ENCODE results near the gene ACOT6. TPM values are rescaled to one million over a fixed set of nuclear protein-coding genes. Genes with fewer than 3 reads are reported as not detected.
"Not testable (repeated sequence)": the region's sequence is repeated elsewhere in the genome, so short reads cannot be mapped to it uniquely, and the experiment has no call there.

ACOT6 gene
- total and polyA plus RNA-seq, 9 of the 15 experiments (the other 6 are each of a cell fraction or from before 2014, with no cell fraction given), result not detected

DNA sequence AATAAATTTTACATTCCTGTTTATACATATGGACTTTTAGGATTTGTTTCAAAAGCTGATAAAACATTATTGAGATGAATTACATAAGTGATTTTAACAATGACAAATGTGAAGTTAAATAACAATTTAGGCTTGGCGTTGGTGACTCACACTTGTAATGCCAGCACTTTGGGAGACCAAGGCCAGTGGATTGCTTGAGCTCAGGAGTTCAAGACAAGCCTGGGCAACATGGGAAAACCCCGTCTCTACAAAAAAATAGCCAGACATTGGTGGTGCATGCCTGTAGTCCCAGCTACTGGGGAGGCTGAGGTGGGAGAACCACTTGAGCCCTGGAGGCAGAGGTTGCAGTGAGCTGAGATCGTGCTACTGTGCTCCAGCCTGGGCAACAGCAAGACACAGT is 35.9 kb upstream of the ACOT6 start:
- intact Hi-C loops (cut with micrococcal nuclease), result no loop called here
- ATAC-seq, result no peak
- H3K4me3 ChIP-seq, result no peak overlapping the region
- no peak overlapping the region for H3K9ac ChIP-seq (ENCODE audit: insufficient read depth in 1 of 2, low read depth in 2 of 2, low read length in 2 of 2)
- no peaks in the 10 kb centered on the region for H3K4me1 ChIP-seq (replicated peaks in 1 of 2; ENCODE audit: control insufficient read depth in 2 of 2, insufficient read depth in 2 of 2, low read length in 2 of 2)
- H3K9me1 ChIP-seq (ENCODE audit: control insufficient read depth, insufficient read depth, low read length), result no peaks in the 10 kb centered on the region
- in situ Hi-C loops (cut with MboI), result no loop called here
- no peaks in the 10 kb centered on the region for H3K9me3 ChIP-seq (replicated peaks; ENCODE audit: control insufficient read depth, insufficient read depth, low read depth, low read length)
- H3K27me3 ChIP-seq (ENCODE audit: control insufficient read depth in 2 of 2, insufficient read depth in 2 of 2, low read length in 2 of 2), result no peaks in the 10 kb centered on the region
- no peaks in the 10 kb centered on the region for H4K20me1 ChIP-seq (replicated peaks; ENCODE audit: control insufficient read depth, insufficient read depth, low read length)
- POLR2A ChIA-PET, result interaction anchor here (0.6 kb wide), 1 partner anchor 55 kb away, joined by 3 read pairs; no protein-coding TSS in a partner anchor
- H3K79me2 ChIP-seq (ENCODE audit: control insufficient read depth, insufficient read depth, low read length), result no peaks in the 10 kb centered on the region
- H3K4me2 ChIP-seq (ENCODE audit: insufficient read depth, low read length), result no peak overlapping the region
- no peak overlapping the region for H3K27ac ChIP-seq (ENCODE audit: extremely low read depth, low read depth, low read length)
- BruUV-seq (replicated peaks), result no TSS peak
- TF ChIP-seq SIN3B (IDR thresholded peaks at IDR 0.05; ENCODE audit: low read depth), result no peak
- no peak for TF ChIP-seq CCAR2 (IDR thresholded peaks at IDR 0.05; ENCODE audit: low read depth, low read length)
- no peak for TF ChIP-seq ZFPM2 (CRISPR knock-in tag; IDR thresholded peaks at IDR 0.05)
- TF ChIP-seq ZEB2 (IDR thresholded peaks at IDR 0.05), result no peak
- TF ChIP-seq GATAD2A (IDR thresholded peaks at IDR 0.05), result no peak
- no peak for TF ChIP-seq THRAP3 (IDR thresholded peaks at IDR 0.05; ENCODE audit: borderline replicate concordance)
- no peak for DNase-seq (ENCODE audit: extremely low read depth in 1 of 4, low spot score in 3 of 4)
- no peaks in the 10 kb centered on the region for H3K36me3 ChIP-seq (ENCODE audit: control insufficient read depth, insufficient read depth, low read length)
- WGBS (ENCODE audit: insufficient coverage, low coverage, missing lambda C conversion rate), result 11% methylated on average over 3 of the region's 3 CpGs
- no peak for FAIRE-seq
- no peak overlapping the region for H2AFZ ChIP-seq (ENCODE audit: low read depth, low read length)
- CTCF ChIA-PET (ENCODE audit: low intra/inter-chr PET ratio), result no interaction called here

DNA sequence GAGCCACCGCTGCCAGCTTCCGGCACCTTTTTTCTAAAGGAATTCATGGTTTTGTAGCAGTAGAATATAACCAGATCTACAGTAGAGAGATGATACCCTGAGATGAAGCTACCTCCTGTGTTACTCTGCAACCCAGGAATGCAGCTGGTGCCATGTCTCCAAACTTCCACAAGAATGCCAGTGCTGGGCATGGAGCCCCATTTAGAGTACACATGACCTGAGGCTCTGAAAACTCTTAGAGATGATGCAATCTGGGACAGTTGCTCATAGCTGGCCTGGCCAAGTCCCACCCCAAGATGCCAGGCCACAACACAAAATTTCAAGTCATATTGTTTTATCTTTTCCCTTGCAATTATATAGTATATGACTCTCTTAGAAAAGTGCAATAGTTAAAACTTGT is 35.1 kb upstream of the ACOT6 start:
- CTCF ChIA-PET (ENCODE audit: low intra/inter-chr PET ratio); H3K9ac ChIP-seq (ENCODE audit: insufficient read depth in 1 of 2, low read depth in 2 of 2, low read length in 2 of 2); H3K27me3 ChIP-seq (ENCODE audit: control insufficient read depth in 2 of 2, insufficient read depth in 2 of 2, low read length in 2 of 2); H3K4me3 ChIP-seq; H4K20me1 ChIP-seq (replicated peaks; ENCODE audit: control insufficient read depth, insufficient read depth, low read length); in situ Hi-C loops (cut with MboI); DNase-seq (ENCODE audit: extremely low read depth in 1 of 4, low spot score in 3 of 4); H3K9me3 ChIP-seq (replicated peaks; ENCODE audit: control insufficient read depth, insufficient read depth, low read depth, low read length); H3K4me1 ChIP-seq (replicated peaks in 1 of 2; ENCODE audit: control insufficient read depth in 2 of 2, insufficient read depth in 2 of 2, low read length in 2 of 2); H3K9me1 ChIP-seq (ENCODE audit: control insufficient read depth, insufficient read depth, low read length); H3K4me2 ChIP-seq (ENCODE audit: insufficient read depth, low read length); BruUV-seq (replicated peaks); H3K27ac ChIP-seq (ENCODE audit: extremely low read depth, low read depth, low read length); H2AFZ ChIP-seq (ENCODE audit: low read depth, low read length); ATAC-seq; H3K36me3 ChIP-seq (ENCODE audit: control insufficient read depth, insufficient read depth, low read length); H3K79me2 ChIP-seq (ENCODE audit: control insufficient read depth, insufficient read depth, low read length); FAIRE-seq; intact Hi-C loops (cut with micrococcal nuclease): not testable (repeated sequence)
- no CpG with 5 or more reads among the region's 2 CpGs for WGBS (ENCODE audit: insufficient coverage, low coverage, missing lambda C conversion rate)
- POLR2A ChIA-PET, result interaction anchor here (0.6 kb wide), 1 partner anchor 56 kb away, joined by 3 read pairs; no protein-coding TSS in a partner anchor

- H4K20me1 ChIP-seq (replicated peaks; ENCODE audit: control insufficient read depth, insufficient read depth, low read length); H3K9me1 ChIP-seq (ENCODE audit: control insufficient read depth, insufficient read depth, low read length); H3K4me3 ChIP-seq; H3K9ac ChIP-seq (ENCODE audit: insufficient read depth in 1 of 2, low read depth in 2 of 2, low read length in 2 of 2); BruUV-seq (replicated peaks); ATAC-seq; FAIRE-seq; H3K79me2 ChIP-seq (ENCODE audit: control insufficient read depth, insufficient read depth, low read length); DNase-seq (ENCODE audit: extremely low read depth in 1 of 4, low spot score in 3 of 4); CTCF ChIA-PET (ENCODE audit: low intra/inter-chr PET ratio); intact Hi-C loops (cut with micrococcal nuclease); H3K27ac ChIP-seq (ENCODE audit: extremely low read depth, low read depth, low read length); H3K9me3 ChIP-seq (replicated peaks; ENCODE audit: control insufficient read depth, insufficient read depth, low read depth, low read length); H3K36me3 ChIP-seq (ENCODE audit: control insufficient read depth, insufficient read depth, low read length); in situ Hi-C loops (cut with MboI); H3K27me3 ChIP-seq (ENCODE audit: control insufficient read depth in 2 of 2, insufficient read depth in 2 of 2, low read length in 2 of 2); H3K4me1 ChIP-seq (replicated peaks in 1 of 2; ENCODE audit: control insufficient read depth in 2 of 2, insufficient read depth in 2 of 2, low read length in 2 of 2); H2AFZ ChIP-seq (ENCODE audit: low read depth, low read length); POLR2A ChIA-PET; H3K4me2 ChIP-seq (ENCODE audit: insufficient read depth, low read length): not testable (repeated sequence)
- WGBS (ENCODE audit: insufficient coverage, low coverage, missing lambda C conversion rate), result 46% methylated on average over 6 of the region's 11 CpGs
These were observed 30.0 kb upstream of the ACOT6 start for GRCh38 chr14:73582102-73582979.
